Muscle layer of duodenum (tissue), 2 donors: Measurements from ENCODE around the gene FHOD1.

ENCODE experiments used
- H3K27ac ChIP-seq: one replicate; pipeline ENCODE4 v1.7.0; 2013; ENCODE audit warnings: mild to moderate bottlenecking, low read length
- H3K27me3 ChIP-seq: one replicate; pipeline ENCODE4 v1.7.0; 2013; ENCODE audit warnings: low read depth, mild to moderate bottlenecking, control low read depth, low read length
- H3K36me3 ChIP-seq, 2 donors: one replicate each; pipeline ENCODE4 v1.7.0; 2013; ENCODE audit warnings: low read length in 2 of 2, control low read depth in 1 of 2, mild to moderate bottlenecking in 1 of 2; ENCODE audit not compliant: insufficient read depth in 2 of 2, control insufficient read depth in 1 of 2
- H3K4me1 ChIP-seq, 2 donors: one replicate each; pipeline ENCODE4 v1.7.0; 2013; ENCODE audit warnings: low read length in 2 of 2, mild to moderate bottlenecking in 2 of 2, control low read depth in 1 of 2, moderate library complexity in 1 of 2; ENCODE audit not compliant: insufficient read depth in 2 of 2, control insufficient read depth in 1 of 2
- H3K4me3 ChIP-seq, 2 donors: one replicate each; pipeline ENCODE4 v1.7.0; 2013; ENCODE audit warnings: low read length in 2 of 2, low read depth in 1 of 2, mild to moderate bottlenecking in 1 of 2
- H3K9me3 ChIP-seq, 2 donors: one replicate each; pipeline ENCODE4 v1.7.0; 2013; ENCODE audit warnings: low read length in 2 of 2, control low read depth in 1 of 2, mild to moderate bottlenecking in 1 of 2; ENCODE audit not compliant: control insufficient read depth in 1 of 2
- donor health status: healthy.

FHOD1 gene

DNA sequence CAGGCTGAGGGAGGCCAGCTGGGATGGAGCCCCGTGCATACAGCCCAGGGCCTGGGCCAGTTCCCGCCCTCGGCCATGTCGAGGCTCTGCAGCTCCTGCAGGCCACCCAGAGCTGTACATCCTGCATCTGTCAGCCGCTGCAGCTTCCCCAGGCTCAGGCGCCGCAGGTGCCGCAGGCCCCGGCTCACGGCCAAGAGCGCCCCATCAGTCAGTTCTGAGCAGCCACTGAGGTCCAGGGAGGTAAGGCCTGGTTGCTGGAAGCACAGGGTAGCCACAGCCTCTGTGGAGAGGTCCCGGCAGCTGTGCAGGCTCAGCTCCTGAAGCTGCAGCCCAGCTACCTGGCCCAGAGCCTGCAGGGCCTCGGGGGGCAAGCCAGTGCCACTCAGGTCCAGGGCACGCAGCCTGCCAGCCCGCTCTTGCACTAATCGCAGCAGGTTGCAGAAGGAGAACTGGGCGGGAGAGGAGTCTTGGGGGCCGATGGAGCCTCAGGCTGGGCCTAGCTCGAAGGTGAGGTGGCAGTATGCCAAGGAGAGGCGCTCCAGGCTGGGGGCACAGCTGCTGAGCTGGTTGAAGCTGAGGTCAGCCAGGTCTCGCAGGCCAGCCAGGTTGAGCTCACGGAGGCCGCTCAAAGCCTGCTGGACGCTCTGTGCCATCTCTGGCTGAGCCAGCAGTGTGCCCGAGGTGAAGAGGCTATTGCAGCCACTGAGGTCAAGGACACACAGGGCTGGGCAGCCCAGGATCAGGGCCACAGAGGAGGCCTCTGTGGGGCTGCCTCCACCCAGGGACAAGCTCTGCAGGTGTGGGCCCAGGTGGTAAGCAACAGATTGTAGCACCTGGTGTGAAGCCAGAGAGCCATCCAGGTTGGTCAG is 37.0 kb downstream of the FHOD1 start:
- no peak overlapping the region for H3K27ac ChIP-seq
- no peaks in the 10 kb centered on the region for H3K27me3 ChIP-seq
- no peaks in the 10 kb centered on the region for H3K4me1 ChIP-seq
- H3K36me3 ChIP-seq: peaks cover 0 to 4% of the 10 kb centered on the region in 2 donors
- no peaks in the 10 kb centered on the region for H3K9me3 ChIP-seq
- no peak overlapping the region for H3K4me3 ChIP-seq

DNA sequence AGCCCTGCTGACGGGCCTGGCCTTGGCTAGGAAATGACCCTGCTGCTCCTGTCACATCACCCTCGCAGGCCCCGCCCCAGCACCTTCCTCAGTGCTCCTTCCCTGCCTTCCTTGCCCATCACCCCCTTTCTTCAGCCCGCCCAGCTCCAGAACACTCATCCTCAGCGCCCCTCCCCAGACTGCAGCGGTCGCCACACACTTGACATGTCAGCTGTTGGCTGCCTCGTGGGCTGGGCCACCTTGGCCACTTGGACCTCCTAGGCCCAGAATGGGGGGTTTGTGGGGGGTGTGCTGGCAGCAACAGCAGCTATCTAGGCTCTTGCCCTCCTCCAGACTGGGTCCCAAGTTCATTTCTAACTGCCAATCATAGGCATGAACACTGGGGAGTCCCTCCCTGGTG is 37.7 kb downstream of the FHOD1 start:
- peaks cover 0 to 4% of the 10 kb centered on the region in 2 donors for H3K36me3 ChIP-seq
- H3K9me3 ChIP-seq: no peaks in the 10 kb centered on the region
- no peaks in the 10 kb centered on the region for H3K4me1 ChIP-seq
- H3K27me3 ChIP-seq: no peaks in the 10 kb centered on the region
- H3K27ac ChIP-seq: no peak overlapping the region
- H3K4me3 ChIP-seq: no peak overlapping the region

DNA sequence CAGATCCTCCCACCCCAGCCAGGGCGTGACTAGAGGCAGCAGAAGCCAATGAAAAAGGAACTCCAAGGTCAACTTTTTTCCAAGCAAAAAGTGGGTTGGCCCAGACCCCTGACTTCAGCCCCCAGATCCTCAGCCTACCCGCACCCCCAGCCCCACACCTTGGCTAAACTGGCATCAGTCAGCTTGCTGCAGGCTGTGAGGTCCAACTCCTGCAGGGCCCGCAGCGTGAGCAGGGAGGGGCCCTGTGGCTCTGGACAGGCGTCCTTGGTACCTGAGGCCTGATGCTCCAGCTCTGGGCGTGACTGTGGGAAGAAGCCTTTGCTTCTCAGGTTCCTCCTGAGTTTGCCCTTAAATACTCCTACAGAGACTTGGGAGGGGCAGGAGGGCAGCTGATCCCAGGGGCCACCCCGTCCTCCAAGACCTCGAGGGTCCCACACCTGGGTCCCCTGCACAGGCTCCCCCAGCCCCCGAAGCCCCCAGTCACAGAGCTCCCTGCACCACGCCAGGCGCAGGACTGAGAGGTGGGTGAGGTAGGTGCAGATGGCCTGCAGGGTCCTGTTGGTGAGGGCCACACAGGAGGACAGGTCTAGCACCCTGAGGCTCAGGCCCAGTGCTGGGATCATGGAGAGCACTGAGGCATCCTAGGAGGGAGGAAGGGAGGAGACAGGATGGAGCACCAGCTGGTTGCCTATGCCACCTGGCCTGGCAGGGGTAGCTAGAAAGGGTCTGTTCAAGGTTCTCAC is 39.0 kb downstream of the FHOD1 start:
- Histone ChIP-seq H3K36me3 (peaks cover 0 to 4% of the 10 kb centered on the region in 2 donors), H3K27me3 (no peaks in the 10 kb centered on the region), H3K4me1 (no peaks in the 10 kb centered on the region), H3K4me3 (no peak overlapping the region), H3K9me3 (no peaks in the 10 kb centered on the region), H3K27ac (no peak overlapping the region)

GRCh38 chr16:67207249-67208091 is 39.8 kb downstream of the FHOD1 start:
- Histone ChIP-seq H3K36me3 (peaks cover 4% of the 10 kb centered on the region in 2 donors), H3K4me3 (no peak overlapping the region), H3K4me1 (no peaks in the 10 kb centered on the region), H3K27me3 (no peaks in the 10 kb centered on the region), H3K27ac (no peak overlapping the region), H3K9me3 (no peaks in the 10 kb centered on the region)

GRCh38 chr16:67206838-67207248 is 40.4 kb downstream of the FHOD1 start:
- H3K36me3 ChIP-seq: peaks cover 4 to 9% of the 10 kb centered on the region in 2 donors
- H3K4me3 ChIP-seq: no peak overlapping the region
- H3K27ac ChIP-seq: no peak overlapping the region
- H3K4me1 ChIP-seq: no peaks in the 10 kb centered on the region
- H3K27me3 ChIP-seq: no peaks in the 10 kb centered on the region
- no peaks in the 10 kb centered on the region for H3K9me3 ChIP-seq

DNA sequence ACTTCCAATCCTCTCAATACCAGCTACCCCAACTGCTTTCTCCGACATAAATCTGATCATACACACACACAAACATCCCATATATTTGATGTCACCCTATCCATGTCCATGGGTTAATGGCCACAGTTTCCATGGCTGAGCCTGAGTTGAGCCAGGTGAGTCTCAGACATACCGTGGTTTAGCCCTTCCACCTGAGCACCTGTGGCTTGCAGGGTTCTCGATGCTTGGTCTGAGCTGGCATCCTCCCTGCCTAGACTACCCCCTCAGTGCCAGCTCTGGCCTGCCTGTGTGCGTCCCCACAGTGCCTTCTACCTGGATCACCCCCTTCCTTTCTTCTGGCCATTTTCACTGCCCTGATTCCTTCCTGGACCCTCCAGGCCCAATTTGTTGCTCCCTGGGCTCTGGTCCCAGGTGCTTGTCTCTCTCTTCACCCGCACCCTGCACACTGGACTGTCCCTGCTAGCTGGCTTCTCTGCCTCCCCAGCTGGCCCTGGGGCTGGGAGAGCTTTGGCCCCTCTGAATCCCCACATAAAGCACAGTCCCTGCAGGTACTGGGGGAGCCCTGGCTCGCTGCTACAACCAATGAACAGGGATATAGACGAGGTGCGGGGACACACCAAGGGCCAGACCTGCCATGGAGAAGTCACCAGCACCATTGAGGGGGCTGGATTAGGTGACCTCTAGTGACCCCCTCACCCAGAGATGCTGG is 41.0 kb downstream of the FHOD1 start:
- Histone ChIP-seq H3K9me3 (no peaks in the 10 kb centered on the region), H3K27me3 (no peaks in the 10 kb centered on the region), H3K27ac (no peak overlapping the region), H3K4me1 (no peaks in the 10 kb centered on the region), H3K36me3 (peaks cover 4 to 9% of the 10 kb centered on the region in 2 donors), H3K4me3 (no peak overlapping the region)

DNA sequence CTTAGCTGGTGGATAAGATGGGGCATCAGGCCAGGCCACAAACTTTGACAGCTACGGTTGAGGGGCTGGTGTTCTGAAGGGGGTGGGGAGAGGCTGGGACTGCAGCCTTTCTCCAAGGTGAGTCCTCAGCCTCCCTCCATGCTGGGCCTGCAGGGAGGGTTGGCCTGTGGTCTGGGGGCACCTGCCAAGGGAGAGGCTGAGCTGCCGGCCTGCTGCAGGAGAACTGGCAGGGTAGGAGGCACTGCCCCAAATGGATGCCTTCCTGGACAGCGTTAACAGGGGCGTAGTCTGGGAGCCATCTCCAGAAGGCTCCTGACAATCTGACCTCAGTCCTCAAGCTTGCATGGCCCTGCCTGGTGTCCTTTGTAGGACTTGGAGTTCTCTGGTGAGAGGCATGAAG is 43.2 kb downstream of the FHOD1 start:
- Histone ChIP-seq H3K9me3 (no peaks in the 10 kb centered on the region), H3K4me3 (no peak overlapping the region), H3K36me3 (peaks cover 0 to 9% of the 10 kb centered on the region in 2 donors), H3K27me3 (no peaks in the 10 kb centered on the region), H3K4me1 (peaks cover 0 to 2% of the 10 kb centered on the region in 2 donors), H3K27ac (no peak overlapping the region)

- Histone ChIP-seq H3K4me3 (no peak overlapping the region), H3K27ac (no peak overlapping the region), H3K9me3 (no peaks in the 10 kb centered on the region), H3K36me3 (peaks cover 1 to 14% of the 10 kb centered on the region in 2 donors), H3K4me1 (peaks cover 0 to 11% of the 10 kb centered on the region in 2 donors), H3K27me3 (no peaks in the 10 kb centered on the region)
Measured at GRCh38 chr16:67202956-67203493, 44.3 kb downstream of the FHOD1 start.

DNA sequence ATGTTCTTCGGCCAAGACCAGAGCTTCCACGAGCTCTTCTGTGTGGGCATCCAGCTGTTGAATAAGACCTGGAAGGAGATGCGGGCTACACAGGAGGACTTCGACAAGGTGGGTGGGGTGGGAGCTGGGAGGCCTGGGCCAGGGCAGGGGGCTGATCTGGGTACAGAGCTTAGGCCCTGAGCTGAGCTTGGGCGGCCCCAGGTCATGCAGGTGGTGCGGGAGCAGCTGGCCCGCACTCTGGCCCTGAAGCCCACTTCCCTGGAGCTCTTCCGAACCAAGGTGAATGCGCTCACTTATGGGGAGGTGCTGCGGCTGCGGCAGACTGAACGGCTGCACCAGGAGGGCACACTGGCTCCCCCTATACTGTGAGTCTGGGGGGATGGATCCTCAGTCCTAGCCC is 44.9 kb downstream of the FHOD1 start:
- Histone ChIP-seq H3K9me3 (no peaks in the 10 kb centered on the region), H3K36me3 (peaks cover 7 to 20% of the 10 kb centered on the region in 2 donors), H3K27ac (no peak overlapping the region), H3K27me3 (no peaks in the 10 kb centered on the region), H3K4me1 (peaks cover 0 to 11% of the 10 kb centered on the region in 2 donors), H3K4me3 (no peak overlapping the region)

DNA sequence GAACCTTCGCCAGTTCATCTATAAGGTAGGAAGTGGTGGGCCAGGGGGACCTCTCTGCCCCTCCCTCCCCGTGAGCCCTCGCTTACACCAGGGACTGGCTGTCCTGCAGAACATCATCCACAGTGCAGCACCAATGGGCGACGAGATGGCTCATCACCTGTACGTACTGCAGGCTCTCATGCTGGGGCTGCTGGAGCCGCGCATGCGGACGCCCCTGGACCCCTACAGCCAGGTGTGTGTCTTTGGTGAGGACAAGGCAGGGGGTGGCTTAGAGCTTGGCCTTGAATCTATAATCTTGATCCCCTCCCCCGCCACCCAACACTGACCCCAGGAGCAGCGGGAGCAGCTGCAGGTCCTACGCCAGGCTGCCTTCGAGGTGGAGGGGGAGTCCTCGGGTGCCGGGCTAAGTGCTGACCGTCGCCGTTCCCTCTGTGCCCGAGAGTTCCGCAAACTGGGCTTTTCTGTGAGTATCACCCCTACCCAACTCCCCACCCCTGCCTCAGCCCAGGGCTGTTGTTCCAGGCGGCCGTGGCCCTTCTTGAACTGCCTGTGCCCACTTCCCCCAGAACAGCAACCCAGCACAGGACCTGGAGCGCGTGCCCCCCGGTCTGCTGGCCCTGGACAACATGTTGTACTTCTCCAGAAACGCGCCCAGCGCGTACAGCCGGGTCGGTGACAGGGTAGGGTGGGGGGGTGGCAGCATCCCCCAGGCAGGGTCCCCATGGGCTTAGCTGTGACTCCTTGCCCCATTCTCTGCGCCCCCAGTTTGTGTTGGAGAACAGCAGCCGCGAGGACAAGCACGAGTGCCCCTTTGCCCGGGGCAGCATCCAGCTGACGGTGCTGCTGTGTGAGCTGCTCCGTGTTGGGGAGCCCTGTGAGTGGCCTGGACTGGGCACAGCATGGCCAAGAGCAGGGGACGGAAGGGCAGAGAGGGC is 45.6 kb downstream of the FHOD1 start:
- Histone ChIP-seq H3K4me1 (peaks cover 0 to 11% of the 10 kb centered on the region in 2 donors), H3K27me3 (no peaks in the 10 kb centered on the region), H3K36me3 (peaks cover 15 to 28% of the 10 kb centered on the region in 2 donors), H3K9me3 (no peaks in the 10 kb centered on the region), H3K27ac (no peak overlapping the region), H3K4me3 (no peak overlapping the region)
